Stimulated activated CD4-positive, alpha-beta T cell treated with anti-CD3 and anti-CD28 coated beads, Interleukin-2, amount 100 ng/mL, for 4 hours (primary cell): ENCODE measurements around the gene HAUS1.

Experiments used
- DNase-seq: peaks from one replicate; pipeline ENCODE4 v3.0.0-alpha.2; 2020; ENCODE audit warnings: low read depth

The HAUS1 gene, protein sequence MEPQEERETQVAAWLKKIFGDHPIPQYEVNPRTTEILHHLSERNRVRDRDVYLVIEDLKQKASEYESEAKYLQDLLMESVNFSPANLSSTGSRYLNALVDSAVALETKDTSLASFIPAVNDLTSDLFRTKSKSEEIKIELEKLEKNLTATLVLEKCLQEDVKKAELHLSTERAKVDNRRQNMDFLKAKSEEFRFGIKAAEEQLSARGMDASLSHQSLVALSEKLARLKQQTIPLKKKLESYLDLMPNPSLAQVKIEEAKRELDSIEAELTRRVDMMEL

GRCh38 chr18:46104128-46104911 is at the start of gene HAUS1:
TSS of gene HAUS1 (plus strand) at chr18:46104385. CDS start at chr18:46104412, 27 bp downstream.
- DNase-seq, result peak; percentile 76

GRCh38 chr18:46054956-46055837 is 49.0 kb upstream of the HAUS1 start:
- no peak for DNase-seq

- no peak for DNase-seq
These were observed 48.4 kb upstream of the HAUS1 start for GRCh38 chr18:46055838-46056230.

GRCh38 chr18:46060359-46060841 is 43.8 kb upstream of the HAUS1 start:
- DNase-seq, result no peak

- no peak for DNase-seq
These were observed 42.8 kb upstream of the HAUS1 start for GRCh38 chr18:46061387-46061786.

DNA sequence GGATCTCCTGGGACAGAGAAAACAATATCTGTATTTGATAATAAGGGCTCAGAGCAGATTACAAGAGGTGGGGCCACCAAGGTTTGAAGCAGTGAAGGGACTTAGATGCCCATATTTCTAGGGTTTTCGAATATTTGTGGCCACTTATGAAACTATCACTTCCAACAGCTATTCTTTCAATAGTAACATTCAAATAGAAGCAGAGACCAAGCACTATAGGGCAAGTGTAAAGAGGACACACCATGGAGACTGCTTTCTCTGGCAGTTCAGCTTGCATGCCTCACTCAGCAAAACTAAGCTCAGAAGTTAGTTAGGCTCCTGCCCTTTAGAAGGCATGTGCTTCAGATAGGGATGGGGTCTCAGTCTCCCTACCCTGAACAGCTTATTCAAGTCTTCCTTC is 42.4 kb upstream of the HAUS1 start:
- DNase-seq, result no peak

DNA sequence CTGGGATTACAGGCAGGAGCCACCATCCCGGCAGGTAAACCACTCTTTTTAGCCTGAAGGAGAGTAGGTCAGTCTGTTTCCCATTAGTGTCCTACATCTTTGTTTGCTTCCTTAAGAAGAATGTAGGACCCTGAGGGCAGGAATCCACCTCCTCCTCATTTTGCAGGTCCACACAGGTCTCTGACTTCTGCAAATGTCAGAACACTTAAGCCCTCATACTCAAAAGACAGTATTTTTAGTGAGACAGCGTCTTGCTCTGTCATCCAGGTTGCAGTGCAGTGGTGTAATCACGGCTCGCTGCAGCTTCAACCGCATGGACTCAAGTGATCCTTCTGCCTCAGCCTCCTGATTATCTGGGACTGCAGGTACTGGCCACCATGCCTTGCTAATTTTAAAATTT is 41.4 kb upstream of the HAUS1 start:
- no peak for DNase-seq

GRCh38 chr18:46067438-46068007 is 36.7 kb upstream of the HAUS1 start:
- DNase-seq, result no peak

DNA sequence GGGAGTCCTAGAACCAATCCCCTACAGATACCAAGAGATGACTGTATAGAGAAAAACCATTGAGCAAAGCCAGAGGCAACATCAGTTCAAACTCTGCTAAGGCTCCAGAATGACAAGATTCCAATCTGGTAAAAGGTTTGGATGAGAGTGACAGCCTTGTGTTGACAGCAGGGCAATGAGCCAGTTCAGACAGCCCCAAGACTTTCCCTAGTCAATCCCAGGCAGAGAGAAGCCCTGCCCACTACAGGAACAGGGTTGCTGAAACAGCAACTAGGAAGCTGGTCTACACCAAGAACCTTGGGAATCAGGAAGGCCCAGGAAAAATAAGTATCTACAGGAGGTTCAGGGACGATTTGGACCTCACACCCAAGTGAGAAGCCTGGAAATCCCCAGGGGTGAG is 35.4 kb upstream of the HAUS1 start:
- no peak for DNase-seq

DNA sequence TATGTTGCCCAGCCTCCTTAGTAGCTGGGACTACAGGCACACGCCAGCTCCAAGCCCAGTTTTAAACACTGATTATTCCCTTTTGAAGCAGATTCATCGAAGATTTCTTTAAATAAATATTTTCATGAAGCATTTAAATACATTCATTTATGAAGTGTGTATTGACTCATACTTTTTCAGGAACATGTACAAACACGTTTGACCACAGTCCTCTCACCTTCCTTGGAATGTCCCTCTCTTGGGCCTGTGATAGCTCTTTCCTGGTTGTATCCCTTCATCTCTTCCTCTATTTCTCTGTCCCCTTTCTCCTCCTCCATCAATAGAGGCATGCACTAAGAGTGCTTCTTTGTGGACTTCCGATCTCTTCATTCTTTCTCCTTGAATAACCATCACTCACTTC is 34.7 kb upstream of the HAUS1 start:
- no peak for DNase-seq

DNA sequence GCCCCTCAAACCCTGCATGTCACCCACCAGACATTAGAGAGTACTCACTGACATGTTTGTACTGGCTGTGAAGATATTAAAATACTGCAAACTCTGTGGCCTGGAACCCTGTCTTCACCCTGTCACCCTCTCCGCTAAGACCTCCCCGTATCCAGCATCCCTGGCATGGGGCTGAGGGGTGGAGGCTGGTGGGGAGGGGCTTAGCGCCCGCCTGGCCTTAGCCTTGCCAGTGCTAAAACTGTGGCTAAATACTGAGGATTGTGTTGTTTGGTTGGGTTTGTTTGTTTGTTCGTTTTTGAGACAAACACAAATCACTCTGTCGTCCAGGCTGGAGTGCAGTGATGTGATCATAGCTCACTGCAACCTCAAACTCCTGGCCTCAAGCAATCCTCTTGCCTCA is 34.0 kb upstream of the HAUS1 start:
- no peak for DNase-seq

DNA sequence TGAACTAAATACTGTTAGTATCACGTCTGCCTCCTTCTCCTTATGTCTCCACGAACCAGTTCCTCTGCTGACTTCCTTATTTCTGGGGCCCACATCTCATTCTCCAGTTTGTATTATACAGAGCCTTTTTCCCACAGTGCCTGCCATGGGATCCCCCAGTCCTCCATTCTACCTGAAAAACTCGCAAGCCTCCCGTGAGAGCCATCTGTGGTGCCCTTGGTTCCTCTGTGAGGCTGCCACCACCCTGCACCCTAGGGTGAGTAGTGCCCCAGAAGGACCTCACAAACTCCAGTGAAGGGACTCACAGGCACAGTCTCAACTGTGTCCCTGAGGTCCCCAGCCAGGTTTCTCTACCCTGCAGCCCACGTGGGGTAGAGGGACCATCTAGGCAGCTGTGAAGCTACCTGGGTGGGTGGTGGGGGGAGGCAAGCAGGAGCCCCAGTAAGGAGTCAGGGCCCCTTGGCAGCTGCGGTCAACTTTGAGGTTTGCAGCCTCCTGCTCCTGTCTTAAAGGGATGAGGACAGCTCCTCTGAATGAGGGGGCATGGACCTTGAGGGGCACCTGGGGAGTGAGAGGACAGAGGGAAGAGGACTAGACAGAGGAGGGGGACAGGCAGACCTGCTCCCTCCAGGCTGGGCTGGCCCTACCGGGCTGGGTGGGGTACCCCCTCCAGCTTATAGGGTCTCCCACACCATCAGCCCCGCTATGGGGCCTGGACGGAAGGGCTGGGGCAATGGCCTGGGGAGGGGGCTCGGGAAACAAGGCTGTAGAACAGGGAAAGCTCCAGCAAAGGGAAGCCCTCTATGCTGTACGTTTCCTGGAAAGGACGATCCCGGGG is 33.2 kb upstream of the HAUS1 start:
- DNase-seq, result no peak

DNA sequence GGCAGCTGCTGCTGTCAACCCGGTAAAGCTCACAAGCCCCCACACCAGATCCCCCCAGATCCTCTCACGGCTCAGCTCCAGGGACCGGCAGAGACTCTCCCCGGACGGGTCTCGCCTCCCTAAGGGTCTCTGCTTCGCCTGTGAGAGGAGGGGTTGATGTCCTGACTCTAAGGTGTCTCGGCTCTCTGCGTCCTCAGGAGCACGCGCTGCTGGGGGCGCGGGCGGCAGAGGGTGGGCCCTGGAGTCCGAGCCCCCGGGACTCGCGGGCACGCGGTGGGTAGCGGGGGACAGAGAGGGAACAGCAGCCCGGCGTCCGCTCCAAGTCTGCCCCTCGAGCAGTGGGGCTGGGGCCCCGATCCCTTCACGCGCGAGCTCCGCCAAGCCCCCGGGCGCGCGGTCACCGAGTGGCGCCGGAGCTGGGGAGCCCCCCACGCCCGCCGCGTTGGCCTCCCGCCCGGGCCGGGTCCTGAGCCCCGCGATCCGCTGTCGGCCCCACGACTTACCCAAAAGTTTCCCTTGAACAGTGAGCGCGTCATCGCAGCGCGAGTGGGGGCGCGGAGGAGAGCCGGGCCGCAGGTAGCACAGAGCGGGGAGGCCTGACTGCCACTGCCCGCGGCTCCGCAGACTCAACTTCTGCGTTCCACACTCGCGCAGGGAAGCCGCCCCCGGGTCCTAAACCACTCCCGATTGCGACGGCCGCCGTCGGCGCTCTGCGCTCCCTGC is 32.4 kb upstream of the HAUS1 start, which contains the start of gene PSTPIP2:
TSS of gene PSTPIP2 (minus strand) at position 608 of the 723 bp plus-strand sequence. CDS start at position 536, 72 bp downstream.
- DNase-seq, result peak; percentile 56

- DNase-seq, result no peak
These were observed 31.8 kb upstream of the HAUS1 start for GRCh38 chr18:46072376-46072867.

DNA sequence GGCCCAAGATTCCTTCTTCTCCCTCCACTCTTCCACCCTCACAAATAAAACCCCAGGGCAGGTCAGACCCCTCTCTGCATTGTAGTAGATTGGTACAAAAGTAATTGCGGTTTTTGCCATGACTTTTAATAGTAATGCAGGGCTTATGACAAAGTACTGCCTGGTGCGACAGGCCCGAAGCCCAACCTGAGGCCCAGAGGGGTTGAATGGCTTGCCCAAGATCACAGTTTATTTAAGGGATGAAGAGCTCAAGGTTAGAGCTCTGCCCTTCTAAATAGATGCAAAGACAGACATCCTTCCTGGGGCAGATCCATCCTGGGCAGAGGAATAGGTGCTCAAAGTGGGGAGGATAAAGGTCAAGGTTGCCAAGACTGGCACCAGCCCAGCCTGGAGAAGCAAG is 31.2 kb upstream of the HAUS1 start:
- DNase-seq, result no peak

GRCh38 chr18:46073474-46074331 is 30.5 kb upstream of the HAUS1 start:
- peak; percentile 51 for DNase-seq

GRCh38 chr18:46079336-46079735 is 24.8 kb upstream of the HAUS1 start:
- DNase-seq, result no peak

DNA sequence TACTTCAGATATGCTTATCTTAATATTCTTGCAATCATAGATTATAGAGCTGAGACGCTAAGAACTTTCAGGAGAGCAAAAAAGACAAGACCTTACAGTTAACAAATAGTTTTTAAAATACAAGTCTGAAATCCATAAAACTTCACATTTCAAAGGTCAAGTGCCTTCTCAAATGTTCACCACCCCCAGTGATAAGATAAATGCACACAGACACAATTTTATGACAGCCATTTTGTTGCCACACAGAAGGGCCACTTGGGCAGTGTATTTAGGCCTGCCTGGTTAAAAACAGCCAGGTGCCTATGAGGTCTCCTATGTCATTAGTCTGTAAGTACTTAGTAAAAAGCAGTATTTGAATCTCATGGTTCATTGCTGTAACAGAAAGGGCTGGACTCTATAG is 24.0 kb upstream of the HAUS1 start:
- DNase-seq, result no peak

GRCh38 chr18:46084431-46084830 is 19.8 kb upstream of the HAUS1 start:
- no peak for DNase-seq
